GM06990 (cell line): ENCODE results near the gene ITGB8.

Experiments used
- DNase-seq: peaks from one replicate; pipeline ENCODE4 v3.0.0-alpha.2; 2011; ENCODE audit not compliant: insufficient read length; ENCODE audit errors: extremely low read depth
- H3K27me3 ChIP-seq: replicated peaks from 2 replicates; pipeline ENCODE4 v1.6.0; 2011; ENCODE audit warnings: low read length; ENCODE audit not compliant: control insufficient read depth, insufficient read depth
- H3K36me3 ChIP-seq: 2 replicates; pipeline ENCODE4 v1.5.1; 2011; ENCODE audit warnings: low read length; ENCODE audit not compliant: control insufficient read depth, insufficient read depth
- H3K4me3 ChIP-seq: replicated peaks from 2 replicates; pipeline ENCODE4 v1.5.1; 2011; ENCODE audit warnings: low read depth, mild to moderate bottlenecking, control low read depth, low read length
- TF ChIP-seq, protein P1 (sequence below): IDR thresholded peaks from 2 replicates; pipeline ENCODE4 v1.5.1; 2011; ENCODE audit warnings: low read length, control low read depth, mild to moderate bottlenecking, inconsistent platforms; ENCODE audit not compliant: insufficient read depth, poor library complexity, severe bottlenecking

The ITGB8 gene

DNA sequence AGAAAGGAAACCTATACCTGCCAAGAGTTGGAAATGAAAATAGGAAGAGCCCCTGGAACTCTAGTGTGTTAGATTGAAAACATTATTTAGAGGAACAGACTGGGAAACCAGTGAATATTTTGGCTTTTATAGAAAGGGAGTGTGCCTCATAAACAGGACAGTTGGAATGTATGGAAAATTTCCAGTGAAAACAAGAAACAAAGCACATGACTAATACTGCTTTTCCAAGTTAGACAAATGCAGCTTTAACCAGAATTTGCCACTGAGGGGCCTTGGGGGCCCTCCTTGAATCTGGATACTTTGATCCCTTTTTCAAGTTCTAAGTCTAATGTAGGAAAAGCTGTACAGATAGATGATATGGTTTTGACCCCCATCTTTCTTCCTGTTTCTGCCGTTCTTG is 21.2 kb downstream of the ITGB8 start:
- DNase-seq, result no peak
- H3K4me3 ChIP-seq, result no peak overlapping the region
- TF ChIP-seq, protein P1, sequence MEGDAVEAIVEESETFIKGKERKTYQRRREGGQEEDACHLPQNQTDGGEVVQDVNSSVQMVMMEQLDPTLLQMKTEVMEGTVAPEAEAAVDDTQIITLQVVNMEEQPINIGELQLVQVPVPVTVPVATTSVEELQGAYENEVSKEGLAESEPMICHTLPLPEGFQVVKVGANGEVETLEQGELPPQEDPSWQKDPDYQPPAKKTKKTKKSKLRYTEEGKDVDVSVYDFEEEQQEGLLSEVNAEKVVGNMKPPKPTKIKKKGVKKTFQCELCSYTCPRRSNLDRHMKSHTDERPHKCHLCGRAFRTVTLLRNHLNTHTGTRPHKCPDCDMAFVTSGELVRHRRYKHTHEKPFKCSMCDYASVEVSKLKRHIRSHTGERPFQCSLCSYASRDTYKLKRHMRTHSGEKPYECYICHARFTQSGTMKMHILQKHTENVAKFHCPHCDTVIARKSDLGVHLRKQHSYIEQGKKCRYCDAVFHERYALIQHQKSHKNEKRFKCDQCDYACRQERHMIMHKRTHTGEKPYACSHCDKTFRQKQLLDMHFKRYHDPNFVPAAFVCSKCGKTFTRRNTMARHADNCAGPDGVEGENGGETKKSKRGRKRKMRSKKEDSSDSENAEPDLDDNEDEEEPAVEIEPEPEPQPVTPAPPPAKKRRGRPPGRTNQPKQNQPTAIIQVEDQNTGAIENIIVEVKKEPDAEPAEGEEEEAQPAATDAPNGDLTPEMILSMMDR, result no peak
- H3K27me3 ChIP-seq, result no peaks in the 10 kb centered on the region
- H3K36me3 ChIP-seq, result no peaks in the 10 kb centered on the region

- Histone ChIP-seq H3K27me3 (no peaks in the 10 kb centered on the region), H3K4me3 (no peak overlapping the region), H3K36me3 (no peaks in the 10 kb centered on the region)
- TF ChIP-seq, protein P1, result no peak
- no peak for DNase-seq
Observed at GRCh38 chr7:20352573-20353306, 22.0 kb downstream of the ITGB8 start.

DNA sequence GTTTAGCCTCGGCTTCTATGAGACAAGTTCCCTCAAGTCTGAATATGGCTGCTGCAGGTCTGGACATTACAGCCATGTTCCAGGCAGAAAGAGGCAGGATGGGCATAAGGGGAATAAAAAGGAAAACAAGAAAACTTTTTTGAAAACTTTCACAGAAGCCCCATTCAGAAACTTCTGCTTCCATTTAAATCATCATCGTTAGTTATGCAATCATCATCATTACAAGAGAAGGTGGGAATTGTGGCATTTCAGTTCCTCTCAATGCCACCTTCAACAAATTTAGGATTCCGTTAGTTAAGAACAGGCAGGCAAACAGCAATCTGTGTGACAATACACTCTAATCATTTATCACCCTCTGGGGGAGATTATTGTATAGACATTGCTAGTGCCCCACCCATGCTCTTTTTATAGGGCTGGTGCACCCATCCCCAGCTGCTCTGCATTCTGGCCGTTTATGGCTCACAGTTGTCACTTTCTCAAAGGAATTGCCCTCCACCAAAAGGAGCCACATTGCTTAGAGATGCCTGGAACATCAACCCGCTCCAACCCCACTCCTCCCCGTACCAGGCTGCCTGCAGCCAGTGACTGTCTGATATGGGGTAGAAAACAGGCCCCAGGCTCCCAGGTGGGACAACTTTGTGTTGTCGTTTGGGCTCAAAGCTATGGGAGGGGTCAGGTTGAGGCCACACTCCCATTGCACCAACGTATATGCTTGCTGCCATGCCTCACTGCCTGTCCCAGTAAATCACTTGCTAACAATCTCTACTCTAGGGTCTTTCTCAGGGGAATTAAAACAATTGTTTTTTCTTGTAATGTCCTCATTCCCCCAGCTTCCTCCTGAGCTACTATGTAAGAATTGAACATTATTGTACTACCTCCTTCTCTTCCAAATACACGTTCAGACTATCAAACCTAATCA is 24.2 kb downstream of the ITGB8 start:
- H3K36me3 ChIP-seq, result no peaks in the 10 kb centered on the region
- no peak overlapping the region for H3K4me3 ChIP-seq
- H3K27me3 ChIP-seq, result no peaks in the 10 kb centered on the region
- DNase-seq, result no peak
- TF ChIP-seq, protein P1, result no peak

DNA sequence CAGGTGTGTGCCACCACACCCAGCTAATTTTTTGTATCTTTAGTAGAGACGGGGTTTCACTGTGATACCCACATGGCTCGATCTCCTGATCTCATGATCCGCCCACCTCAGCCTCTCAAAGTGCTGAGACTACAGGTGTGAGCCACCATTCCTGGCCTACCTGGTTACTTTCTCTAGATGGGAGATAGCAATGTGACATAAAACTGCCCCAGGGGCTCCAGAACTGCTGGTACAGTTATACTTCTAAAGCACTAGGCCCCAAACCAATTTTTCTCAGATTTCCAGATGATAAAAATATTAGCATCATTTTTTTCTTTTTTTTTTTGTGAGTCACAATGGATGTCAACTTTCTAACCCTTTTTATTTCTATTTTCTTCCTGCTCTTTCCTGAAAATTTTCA is 27.4 kb downstream of the ITGB8 start:
- no peak overlapping the region for H3K4me3 ChIP-seq
- no peaks in the 10 kb centered on the region for H3K36me3 ChIP-seq
- H3K27me3 ChIP-seq, result no peaks in the 10 kb centered on the region
- TF ChIP-seq, protein P1, result no peak
- no peak for DNase-seq

DNA sequence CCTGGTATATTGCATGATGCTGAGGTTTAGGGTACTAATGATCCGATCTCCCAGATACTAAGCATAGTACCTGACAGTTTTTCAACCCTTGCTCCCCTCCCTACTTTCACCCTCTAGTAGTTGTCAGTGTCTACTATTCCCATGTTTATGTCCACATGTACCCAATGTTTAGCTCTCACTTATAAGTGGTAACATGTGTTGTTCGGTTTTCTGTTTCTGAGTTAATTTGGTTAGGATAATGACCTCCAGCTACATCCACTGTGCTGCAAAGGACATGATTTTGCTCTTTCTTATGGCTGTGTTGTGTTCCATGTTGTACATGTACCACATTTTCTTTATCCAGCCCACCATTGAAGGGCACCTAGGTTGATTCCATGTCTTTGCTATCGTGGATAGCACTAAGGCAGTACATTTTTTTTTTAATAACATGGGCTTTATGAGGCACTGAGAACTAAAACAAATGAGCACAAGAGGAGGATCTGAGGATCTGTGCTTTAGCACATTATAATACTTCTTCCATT is 28.1 kb downstream of the ITGB8 start:
- no peaks in the 10 kb centered on the region for H3K27me3 ChIP-seq
- TF ChIP-seq, protein P1, result no peak
- H3K4me3 ChIP-seq, result no peak overlapping the region
- DNase-seq, result no peak
- H3K36me3 ChIP-seq, result no peaks in the 10 kb centered on the region
